ENCODE data around the gene ARID3C.

Gene ARID3C

DNA sequence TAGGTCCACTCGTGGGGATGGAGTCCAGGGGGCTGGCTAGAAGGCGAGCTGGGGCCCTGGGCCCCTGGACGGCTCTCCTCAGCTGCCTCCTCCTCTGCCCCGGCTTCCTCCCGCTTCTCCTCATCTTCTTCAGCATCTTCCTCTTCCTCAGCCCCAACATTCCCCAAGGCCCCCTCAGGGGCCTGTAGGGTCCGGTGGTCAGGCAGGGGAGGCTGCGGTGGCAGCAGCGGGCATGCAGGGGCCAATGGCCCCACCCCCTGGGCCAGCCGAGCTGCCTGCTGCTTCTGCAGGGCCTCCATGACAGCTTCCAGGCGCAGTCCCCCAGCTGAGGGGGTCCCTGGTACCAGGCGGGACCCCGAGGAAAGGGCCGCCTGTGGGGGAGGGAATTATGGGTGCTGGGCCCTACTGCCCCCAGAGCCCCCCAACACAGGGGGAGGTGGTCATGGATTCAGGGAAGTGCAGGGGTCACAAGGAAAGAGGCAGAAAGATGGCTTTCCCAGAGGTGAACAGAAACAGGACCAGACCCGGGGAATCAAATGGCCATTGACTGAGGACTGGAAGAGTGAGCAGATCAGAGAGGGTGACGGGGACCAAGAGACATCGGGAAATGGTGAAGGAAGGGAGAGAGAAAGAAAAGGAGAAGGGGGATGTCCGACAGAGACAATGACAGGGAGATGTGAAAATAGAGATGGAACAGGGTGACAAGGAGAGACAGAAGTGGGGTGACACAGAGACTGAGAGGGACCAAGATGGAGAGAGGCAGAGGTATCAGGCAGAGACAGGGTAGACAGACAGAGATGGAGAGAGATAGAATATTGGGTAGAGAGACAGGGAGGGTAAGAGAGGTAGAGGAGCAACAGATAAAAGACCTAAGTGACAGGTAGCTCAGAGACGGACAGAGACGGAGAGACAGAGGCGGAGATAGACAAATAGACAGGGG lies 880 bp downstream of the ARID3C start:
- no peak for DNase-seq (ENCODE audit: low spot score)

DNA sequence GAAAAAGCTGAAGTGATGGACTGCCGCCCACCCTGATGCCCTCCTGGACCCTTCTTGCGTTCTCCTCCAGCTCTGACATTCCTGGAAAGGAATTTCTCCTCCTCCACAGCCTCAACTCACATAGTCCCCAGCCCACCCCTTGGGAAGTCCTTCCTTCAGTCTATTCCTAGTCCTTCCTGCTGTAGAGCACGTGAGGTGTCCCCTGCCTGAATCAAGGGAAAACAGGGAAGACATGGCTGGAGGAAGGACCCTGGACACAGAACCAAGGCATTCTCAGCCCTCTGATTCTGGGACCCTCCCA lies 3.7 kb downstream of the ARID3C start:
- no peak for DNase-seq (ENCODE audit: low spot score)

DNA sequence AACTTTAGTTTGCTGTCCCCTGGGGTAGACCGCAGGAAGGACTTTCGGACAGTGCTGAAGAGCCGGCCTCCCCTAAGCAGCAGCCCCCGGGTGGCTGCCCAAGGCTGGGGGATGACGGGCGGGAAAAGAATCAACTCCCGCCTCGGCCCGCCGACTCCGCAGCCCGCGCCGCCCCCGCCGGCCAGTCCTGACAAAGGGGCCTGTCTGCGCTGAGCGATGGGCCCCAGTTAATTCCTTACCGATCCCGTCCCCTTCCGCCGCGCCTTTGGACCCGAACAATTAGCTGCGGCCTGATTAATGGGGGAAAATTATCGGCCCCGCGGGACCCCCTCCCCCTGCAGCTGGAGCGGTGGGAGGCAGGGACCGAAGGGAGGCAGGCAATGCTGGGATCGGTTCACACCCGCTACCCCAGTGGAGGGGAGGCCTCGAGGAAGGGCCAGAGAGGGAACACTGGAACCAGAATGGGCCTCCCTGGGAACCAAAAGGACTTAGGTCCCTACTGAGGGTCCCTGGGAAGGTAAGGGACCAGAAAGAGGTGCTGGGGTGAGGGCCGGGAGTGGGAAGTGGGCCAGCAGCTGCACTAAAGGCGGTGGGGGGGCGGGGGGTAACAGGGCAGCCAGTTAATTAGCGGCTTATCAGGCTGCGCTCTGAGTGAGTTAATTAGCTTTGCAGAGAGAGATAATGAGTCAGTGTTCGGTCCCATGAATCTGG lies 4.2 kb downstream of the ARID3C start:
- DNase-seq (ENCODE audit: low spot score) = no peak

DNA sequence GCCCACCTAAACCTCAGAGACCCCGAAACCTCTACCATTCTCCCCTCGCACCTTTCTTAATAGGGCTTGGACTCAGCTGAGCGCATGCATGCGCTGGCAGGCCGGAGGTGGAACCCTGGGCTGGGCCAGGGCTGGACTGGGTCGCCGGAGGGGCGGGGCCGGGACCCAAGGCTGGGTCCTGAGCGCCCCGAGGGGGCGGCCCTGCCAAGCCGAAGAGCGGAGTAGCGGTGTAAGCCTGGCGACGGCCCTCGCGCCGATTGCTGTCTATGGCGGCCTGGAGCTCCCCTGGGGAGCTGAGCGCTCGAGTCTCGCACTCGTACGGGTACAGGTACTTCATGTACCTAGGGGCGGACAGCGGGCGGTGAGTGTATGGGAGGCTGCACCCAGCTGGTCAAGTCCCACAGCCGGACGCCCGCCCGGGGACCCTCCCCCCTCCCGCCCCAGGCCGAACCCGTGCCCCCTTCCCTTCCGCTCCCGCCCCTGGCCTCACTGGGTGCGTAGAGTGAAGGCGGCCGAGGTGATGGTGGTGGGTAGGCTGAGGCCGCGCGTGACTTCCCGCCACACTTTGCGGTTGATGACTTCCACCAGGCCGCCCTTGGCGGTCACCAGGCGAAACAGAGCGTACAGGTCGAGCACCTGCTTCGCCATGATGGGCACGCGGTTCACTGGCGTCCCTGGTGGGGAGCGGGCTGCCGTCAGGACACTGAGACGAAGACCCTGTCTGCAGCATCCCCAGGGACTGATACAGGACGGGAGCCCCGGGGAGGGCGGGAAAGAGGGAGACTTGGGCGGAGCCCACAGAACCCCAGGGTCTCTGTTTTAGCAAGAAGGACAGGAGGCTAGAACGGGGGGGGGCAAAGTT lies 5.3 kb downstream of the ARID3C start:
- DNase-seq (ENCODE audit: low spot score) = no peak

DNA sequence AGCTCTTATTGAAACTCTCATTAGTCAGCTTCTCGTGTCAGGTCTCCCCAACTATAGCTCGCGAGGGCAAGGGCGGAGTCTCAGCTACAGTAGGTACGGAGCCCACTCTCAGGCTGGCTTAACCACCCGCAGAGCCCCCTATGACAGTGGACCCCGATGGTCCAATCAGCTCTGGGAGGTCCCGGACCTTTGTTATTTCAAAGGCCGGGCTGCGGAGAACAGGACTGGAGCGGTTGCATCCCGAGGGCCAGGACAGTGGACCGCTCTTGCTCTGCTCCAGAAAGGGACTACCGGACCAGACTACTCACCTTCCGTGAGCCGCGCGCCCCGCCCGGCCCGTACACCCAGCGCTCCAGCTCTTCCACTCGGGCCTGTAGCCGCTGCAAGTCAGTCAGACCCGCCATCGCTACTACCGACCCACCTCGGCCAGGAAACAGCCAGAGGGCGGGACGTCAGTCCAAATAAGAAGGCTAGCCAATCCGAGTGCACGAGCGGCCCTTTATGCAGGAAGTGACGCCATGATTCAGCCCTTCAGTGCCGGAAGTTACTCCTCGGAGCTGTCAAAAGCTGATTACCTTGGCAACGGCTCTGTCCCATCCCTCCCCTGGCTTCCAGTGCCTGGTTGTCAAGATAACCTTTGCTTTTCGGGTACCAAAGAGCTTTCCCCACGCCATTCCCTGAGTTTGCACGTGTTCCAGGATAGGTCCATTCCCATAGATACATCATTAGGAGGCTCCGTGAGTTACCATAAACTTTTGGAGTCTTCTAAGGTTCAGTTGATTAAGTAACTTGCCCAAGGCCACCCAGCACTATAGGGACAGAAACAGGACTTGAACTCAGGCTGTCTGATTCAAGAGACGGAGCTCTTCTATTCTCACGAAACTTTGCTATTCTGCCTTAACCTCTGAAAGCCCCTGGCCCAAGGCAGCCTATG lies 8.5 kb downstream of the ARID3C start, which contains the start of gene DCTN3:
TSS of gene DCTN3 (minus strand) at position 435 of the 934 bp plus-strand sequence. CDS start at position 404, 31 bp downstream.
- peak; percentile 94 for DNase-seq (ENCODE audit: low spot score)

DNA sequence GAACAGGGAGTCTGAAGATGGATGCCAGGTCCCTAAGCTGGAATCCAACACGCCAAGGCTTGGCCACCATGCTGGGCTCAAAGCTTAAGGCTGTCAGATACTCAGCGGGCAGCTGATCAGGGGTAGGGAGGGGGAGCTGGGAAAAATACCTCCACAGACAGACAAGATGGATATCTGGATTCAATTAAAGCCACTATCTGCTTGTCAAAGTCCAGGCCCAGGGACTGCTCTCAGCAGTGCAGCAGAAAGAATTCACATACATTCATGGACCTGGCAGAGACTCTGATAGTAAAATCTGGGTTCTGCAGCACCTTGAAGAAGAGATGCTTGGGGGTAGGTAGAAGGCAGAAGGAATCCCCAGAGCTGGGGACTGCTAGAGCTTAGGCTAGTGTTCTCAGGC lies 13.7 kb downstream of the ARID3C start:
- DNase-seq (ENCODE audit: low spot score) = no peak

DNA sequence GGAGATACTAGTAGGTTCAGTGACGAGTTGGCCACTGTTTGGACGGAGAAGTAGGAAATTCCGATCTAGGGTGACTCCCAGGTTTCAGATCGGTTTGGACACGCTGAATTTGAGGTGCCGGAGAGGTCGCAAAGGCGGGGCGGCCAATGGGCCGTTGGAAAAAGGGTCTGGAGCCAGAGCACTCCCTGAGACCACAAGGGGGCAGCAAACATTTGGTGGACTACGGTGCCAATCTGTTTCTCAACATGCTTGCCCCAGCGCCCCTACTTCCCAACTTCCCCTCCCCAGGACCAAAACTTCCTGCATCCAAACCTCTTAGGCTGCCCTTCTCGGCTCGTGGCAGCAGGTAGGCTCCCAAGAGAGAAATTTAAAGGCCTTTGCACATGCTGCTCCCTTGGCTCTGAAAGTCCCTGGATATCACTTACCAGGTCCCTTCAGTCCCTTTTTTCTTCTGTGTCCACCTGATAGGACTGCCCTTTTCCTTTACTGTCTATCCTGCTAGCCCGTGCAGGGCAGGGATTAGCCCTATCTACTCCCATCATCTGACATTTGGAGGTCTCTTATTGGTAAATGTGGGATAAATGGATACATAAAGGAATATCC lies 16.0 kb downstream of the ARID3C start:
- DNase-seq (ENCODE audit: low spot score) = peak; percentile 82

DNA sequence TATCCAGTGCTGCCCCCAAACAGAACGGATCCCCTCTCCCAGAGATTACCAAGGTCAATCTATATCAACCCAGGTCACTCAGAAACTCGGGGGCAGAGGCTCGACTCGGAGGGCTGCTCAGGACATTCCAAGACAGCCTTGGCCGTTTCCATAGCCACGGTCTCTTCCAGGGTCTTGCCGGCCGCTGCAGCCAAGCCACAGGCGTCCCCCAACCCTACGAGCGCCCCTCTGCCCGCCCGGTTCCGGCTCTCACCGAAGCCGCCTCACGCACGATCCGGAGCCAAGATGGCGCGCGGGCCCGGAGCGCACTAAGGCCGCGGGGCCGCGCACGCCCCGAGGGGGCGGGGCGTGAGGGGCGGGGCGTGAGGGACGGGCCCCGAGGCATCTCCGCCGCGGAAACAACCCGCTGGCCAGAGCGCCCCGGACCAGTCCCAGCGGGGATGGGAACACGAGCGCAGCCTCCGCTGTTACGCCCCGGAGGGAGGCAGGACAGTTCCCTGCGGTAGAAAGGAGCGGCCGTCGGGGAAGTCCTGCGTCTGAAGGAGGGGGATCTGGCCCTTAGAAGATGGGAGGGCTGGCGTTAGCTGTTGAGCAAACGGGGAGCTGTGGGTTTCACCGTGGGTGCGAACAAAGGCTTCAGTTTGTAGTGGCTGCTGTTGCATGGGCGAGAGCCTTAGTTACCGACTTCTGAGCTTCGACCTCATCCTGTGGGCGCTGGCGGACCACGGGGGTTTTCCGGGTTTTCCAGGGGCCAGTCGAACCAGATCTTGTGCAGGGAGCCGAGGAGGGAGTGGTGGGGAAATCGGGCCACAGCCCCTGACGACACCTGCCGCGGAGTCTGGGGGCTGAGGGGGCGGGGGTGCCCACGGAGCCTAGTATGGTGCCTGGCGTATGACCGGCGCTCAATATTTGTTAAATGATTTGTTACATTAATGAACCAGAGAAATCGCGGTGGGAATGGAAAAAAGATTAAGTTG lies 16.8 kb downstream of the ARID3C start, which contains the start of gene RPP25L:
TSS of gene RPP25L (minus strand) at position 287 of the 977 bp plus-strand sequence. CDS start 801 bp downstream, outside the sequence.
- DNase-seq (ENCODE audit: low spot score) = peak; percentile 86

DNA sequence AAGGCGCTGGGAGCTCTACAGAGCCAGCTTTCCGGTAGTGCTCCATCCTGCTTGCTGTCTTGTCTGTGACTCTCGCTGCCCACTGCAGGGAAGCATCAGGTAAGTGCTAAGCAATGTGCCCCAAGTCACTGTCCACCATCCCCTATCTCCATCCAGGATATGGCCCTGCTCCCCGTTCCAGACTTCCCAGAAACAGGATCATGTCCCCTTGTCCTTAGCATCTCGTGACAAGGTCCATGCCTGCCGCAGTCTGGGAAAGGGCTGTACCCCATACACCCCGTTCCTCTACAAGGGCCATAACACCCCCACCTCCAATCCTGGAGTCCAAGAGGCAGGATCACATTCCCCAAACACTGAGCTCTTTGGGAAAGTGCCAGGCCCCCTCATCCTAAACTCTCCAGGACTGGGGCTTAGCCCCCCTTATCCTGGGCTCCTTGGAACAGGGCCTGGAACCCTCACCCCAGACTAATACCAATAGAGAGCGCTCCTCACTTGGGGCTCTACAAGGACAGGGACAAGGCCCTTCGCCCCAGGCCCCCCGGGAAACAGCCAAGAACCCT lies 17.5 kb downstream of the ARID3C start:
- no peak for DNase-seq (ENCODE audit: low spot score)

DNA sequence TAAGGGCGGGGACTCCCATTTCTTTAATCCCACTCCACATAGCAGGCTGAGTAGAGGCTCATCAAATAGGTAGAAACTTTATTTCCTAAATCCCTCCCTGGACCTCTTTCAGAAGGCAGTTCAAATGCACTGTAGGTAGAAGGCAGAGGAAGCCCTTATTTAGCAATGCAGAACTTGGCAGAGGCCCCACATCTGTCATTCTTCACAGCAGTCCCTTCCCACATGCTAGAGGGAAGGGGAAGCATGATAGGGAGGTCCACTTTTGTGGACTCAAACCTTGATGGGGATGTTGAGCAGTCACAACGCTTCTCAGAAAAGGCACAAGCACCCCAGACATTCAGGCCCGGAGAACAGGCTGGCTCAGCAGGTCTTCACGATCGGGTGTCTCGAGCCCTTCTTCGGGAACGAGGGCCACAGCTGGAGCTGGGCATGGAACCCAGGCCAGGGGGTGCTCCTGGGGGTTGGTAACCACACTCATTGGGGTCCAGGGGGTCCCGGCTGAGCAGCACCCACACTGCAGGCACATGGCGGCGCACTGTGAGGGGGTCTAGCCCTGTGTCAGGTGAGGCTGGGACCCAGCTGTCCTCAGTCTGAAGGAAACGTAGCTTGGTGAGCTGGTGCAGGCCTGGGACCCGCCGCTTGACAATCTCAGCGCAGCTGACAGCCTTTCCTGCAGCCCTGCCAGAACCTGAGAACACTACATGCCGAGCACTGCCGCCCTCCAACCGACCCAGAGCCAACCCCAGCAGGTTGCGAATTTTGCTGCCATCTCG lies 18.2 kb downstream of the ARID3C start:
- DNase-seq (ENCODE audit: low spot score) = no peak

DNA sequence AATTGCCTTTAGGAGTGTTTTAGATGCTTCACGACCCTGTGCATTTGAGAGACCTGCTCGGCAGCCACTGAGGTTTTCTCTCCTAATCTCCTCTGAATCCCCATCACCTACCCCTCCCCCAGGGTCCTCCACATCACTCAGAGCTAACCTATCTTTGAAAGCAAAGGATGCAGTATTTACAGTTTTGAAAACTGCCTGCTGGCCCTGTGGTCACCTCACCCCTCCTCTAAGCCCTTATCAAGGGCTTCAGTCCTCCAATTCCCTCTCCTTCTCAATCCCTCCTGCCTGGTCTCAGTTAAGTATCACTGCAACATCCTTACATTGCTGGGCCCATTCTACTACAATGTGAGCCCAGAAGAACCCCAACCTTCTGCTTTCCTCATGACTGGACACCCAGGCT lies 21.5 kb downstream of the ARID3C start:
- no peak for DNase-seq (ENCODE audit: low spot score)

DNA sequence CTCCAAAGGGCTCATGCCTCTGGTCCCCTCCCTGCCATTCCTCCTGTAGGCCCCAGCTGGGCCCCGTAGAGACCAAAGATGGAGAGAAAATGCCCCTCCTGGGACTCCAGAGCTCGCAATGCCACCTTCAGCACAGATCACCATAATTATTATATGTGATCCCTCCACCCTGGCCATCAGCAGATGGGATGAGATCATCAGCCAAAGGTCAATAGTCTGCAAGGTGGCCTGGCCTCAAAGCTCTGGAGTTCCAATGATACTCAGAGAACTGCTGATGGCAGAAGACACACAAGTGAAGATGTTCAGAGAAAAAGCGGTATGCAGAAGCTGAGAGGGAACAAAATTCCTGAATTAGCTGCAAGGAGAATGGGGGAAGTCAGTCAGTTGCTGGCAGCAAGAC lies 22.0 kb downstream of the ARID3C start:
- DNase-seq (ENCODE audit: low spot score) = no peak

DNA sequence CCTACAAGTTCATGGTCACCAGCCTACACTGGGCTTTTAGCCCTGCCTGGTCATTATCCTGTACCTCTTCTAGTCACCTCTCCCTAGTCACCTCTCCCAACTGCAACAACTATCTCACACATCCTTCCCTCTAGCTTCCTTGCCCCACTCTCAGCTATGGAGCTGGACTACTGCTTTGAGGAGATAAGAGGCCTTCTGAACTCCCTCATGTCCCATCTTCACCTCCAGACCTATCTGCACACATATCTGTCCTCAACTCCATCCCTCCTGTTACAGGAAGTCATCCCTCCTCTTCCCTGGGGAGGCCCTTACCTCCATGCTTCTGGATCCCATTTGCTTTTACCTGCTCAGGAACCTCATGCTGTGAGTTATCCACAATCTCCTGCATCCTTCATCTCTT lies 22.7 kb downstream of the ARID3C start:
- DNase-seq (ENCODE audit: low spot score) = no peak

DNA sequence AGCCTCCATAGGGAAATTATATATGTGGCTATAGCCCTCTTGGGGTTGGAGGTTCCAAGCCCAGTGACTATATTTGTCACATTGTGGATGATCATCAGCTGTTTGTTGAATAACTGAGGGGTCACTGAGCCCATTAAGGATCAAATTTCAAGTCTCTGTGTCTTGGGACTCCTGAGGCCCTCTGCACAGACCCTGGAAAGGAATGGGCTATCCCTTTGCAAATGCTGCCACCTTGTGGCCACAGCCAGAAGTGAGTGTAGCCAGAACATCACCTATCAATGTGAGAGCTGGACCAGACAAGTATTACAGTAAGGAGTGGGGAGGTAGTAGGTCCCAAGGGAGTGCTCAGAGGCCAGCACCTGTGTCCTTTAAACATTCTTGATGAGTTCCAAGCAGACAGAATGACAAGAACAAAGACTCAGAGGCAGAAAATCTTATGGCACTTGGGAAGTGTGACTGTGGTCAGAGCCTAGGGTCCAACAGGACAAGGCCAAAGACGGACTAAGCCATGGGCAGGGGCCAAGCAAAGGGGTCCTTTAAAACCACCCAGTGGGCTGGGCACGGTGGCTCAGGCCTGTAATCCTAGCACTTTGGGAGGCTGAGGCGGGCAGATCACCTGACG lies 25.1 kb downstream of the ARID3C start:
- peak; percentile 68 for DNase-seq (ENCODE audit: low spot score)

DNA sequence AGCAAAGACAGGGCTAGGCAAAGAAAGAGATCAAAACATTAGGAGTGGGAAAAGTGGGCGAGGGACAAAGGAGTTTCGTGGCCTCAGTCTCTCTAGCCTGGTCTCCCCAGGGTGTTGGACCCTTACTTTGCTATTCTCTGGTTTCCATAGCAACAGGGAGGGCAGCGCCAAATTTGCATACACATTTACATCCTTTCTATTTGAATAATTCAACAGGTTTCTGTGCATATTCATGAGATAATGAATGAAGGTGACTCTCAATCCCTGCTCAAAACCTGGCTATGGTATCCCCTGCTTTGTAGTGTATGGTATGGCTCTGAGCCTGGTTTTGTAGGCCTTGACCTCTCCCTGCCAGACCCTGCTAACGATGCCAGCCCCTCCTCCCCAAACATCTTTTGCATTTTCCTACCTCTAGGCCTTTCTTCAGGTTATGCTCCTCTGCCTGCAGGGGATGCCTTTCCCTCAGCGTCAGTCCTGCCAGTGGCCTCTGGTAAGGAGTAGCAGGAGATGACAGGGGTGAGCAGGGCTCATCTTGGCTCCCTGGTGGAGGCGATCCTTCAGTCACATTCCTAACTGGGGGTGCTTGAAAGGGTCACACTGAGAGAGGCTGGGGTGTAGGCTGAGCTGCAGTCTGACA lies 26.8 kb downstream of the ARID3C start:
- no peak for DNase-seq (ENCODE audit: low spot score)

DNA sequence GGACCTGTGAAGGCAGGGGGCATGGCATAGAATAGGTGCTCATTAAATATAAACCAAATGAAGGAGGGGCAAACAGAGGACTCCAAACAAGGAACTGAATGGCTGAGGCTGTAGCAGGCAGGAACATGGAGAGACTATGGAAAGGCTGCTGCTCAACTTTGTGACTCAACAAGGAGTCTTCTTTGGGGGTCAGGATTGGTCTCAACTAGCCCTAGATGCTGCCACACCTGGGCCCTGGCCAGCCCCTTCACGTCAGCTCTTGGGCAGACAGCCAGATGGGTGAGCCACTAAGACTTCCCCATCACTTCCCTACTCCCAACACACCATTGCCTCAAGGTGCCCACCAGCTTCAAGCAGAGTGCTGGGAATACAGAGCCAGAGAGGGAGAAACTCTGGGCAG lies 28.0 kb downstream of the ARID3C start:
- DNase-seq (ENCODE audit: low spot score) = peak; percentile 18

DNA sequence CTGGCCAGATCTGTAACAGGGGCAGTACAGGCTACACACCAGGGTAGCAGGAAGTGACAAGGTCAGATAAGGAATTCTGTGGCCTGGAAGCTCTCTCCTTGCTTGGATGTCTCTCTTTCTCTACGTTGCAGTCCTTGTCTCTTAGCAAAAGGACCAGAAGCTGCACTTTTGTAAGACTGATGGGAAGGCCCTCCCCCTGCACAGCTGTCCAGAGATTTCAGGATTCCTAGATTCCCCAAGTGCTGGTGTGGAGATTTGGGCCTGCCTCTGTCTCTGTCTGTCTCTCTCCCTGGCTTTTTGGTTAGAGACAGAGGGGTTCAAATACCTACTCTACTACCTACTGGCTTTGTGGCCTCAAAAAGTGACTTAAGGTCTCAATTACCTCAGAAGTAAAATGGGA lies 29.3 kb downstream of the ARID3C start:
- DNase-seq (ENCODE audit: low spot score) = no peak

Data from LoVo (cell line).